Calu3 (cell line): ENCODE measurements around the gene NEO1. TPM values are rescaled to one million over a fixed set of nuclear protein-coding genes. Genes with fewer than 3 reads are reported as not detected.

Experiments used
- BruUV-seq: library from RNA; stranded (reverse); fragments of 400-500 nt; replicated peaks from 2 replicates; lab custom pipeline; 2021; lab: Mats Ljungman, UMichigan
- CTCF ChIA-PET: fragments of 300-600 bp; sonication (Branson Sonifier 250); formaldehyde crosslinking; loops from one replicate; lab custom pipeline; 2022; ENCODE audit warnings: antibody characterized with exemption; lab: Charles Lee
- DNase-seq: peaks from one replicate; pipeline ENCODE4 v3.0.0; 2022
- H3K27ac Mint-ChIP-seq: one replicate; pipeline ENCODE4 v1.8.0; 2022; ENCODE audit warnings: mixed read lengths; ENCODE audit not compliant: unreplicated experiment
- H3K27me3 Mint-ChIP-seq: one replicate; pipeline ENCODE4 v1.8.0; 2022; ENCODE audit warnings: mixed read lengths; ENCODE audit not compliant: unreplicated experiment
- H3K36me3 Mint-ChIP-seq: one replicate; pipeline ENCODE4 v1.8.0; 2022; ENCODE audit warnings: mild to moderate bottlenecking, moderate library complexity, mixed read lengths; ENCODE audit not compliant: insufficient read depth, unreplicated experiment
- H3K4me1 Mint-ChIP-seq: one replicate; pipeline ENCODE4 v1.8.0; 2022; ENCODE audit warnings: mild to moderate bottlenecking, low read depth, mixed read lengths; ENCODE audit not compliant: unreplicated experiment
- H3K4me3 Mint-ChIP-seq: one replicate; pipeline ENCODE4 v1.8.0; 2022; ENCODE audit warnings: mild to moderate bottlenecking, low read depth, moderate library complexity, mixed read lengths; ENCODE audit not compliant: unreplicated experiment
- H3K9me3 Mint-ChIP-seq: one replicate; pipeline ENCODE4 v1.8.0; 2022; ENCODE audit warnings: low read depth, mixed read lengths; ENCODE audit not compliant: unreplicated experiment
- intact Hi-C: fragments of 100-400 bp; cut with micrococcal nuclease; formaldehyde crosslinking; loops from one replicate; pipeline ENCODE4 v1.10.0; 2022; ENCODE audit not compliant: unreplicated experiment
- total RNA-seq: library from RNA; stranded (reverse); gene quantifications from 2 replicates; pipeline ENCODE4 v1.2.3, GENCODE V29; 2022
- TF ChIP-seq, protein P1 (sequence below): fragments of 200-600 bp; IDR thresholded peaks from one replicate; pipeline ENCODE4 v1.8.0; 2022; ENCODE audit warnings: antibody characterized with exemption; ENCODE audit not compliant: unreplicated experiment

The NEO1 gene
- total RNA-seq, 1 experiment from 2014 or later = 20.4 TPM

DNA sequence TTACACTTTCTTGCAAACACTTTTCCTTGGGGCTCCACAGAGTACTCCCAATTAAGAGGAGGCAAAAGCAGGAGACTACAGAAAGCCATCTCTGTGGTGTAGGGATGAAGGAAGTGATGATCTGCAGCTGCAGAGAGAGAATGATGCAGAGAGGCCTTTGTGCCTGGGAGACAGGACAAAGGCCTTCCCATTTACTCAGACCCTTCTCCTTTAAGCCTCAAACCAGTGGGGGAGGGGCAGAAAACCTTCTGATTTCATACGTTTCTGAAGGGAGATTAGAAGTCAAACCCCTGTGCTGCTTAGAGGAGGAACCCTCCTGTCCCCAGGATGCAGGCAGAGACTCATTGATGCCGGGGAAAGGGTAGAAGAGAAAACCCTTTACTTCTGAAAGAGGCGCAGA lies 130.8 kb downstream of the NEO1 start:
- CTCF ChIA-PET = no interaction called here
- H3K4me3 Mint-ChIP-seq = no peak overlapping the region
- BruUV-seq = no TSS peak
- H3K9me3 Mint-ChIP-seq = peaks cover 9% of the 10 kb centered on the region
- H3K4me1 Mint-ChIP-seq = no peaks in the 10 kb centered on the region
- intact Hi-C loops = no loop called here
- DNase-seq = no peak
- no peaks in the 10 kb centered on the region for H3K36me3 Mint-ChIP-seq
- H3K27me3 Mint-ChIP-seq = no peaks in the 10 kb centered on the region
- H3K27ac Mint-ChIP-seq = no peak overlapping the region
- TF ChIP-seq, protein P1, sequence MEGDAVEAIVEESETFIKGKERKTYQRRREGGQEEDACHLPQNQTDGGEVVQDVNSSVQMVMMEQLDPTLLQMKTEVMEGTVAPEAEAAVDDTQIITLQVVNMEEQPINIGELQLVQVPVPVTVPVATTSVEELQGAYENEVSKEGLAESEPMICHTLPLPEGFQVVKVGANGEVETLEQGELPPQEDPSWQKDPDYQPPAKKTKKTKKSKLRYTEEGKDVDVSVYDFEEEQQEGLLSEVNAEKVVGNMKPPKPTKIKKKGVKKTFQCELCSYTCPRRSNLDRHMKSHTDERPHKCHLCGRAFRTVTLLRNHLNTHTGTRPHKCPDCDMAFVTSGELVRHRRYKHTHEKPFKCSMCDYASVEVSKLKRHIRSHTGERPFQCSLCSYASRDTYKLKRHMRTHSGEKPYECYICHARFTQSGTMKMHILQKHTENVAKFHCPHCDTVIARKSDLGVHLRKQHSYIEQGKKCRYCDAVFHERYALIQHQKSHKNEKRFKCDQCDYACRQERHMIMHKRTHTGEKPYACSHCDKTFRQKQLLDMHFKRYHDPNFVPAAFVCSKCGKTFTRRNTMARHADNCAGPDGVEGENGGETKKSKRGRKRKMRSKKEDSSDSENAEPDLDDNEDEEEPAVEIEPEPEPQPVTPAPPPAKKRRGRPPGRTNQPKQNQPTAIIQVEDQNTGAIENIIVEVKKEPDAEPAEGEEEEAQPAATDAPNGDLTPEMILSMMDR = no peak

- CTCF ChIA-PET = no interaction called here
Measured at GRCh38 chr15:73190189-73190601, 137.9 kb downstream of the NEO1 start.

DNA sequence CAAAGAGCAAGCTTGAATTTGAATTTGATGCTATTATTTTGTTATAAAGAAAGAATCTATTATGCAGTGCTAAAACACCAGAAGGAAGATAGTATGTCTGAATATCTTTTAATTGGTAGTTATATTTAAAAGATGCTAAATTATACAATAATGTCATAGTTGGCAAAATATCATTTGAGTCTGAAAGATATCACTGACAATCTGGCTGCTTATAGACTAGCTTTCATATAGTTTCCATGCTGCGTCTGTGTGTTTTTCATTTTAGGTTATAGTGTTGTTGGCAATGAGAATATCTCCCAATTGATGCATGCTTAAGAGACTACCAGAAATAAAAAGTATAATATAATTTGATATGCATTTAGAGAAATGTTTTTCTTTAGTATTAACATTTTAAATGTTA lies 142.9 kb downstream of the NEO1 start:
- Mint-ChIP-seq H3K27me3 (no peaks in the 10 kb centered on the region), H3K4me1 (no peaks in the 10 kb centered on the region), H3K4me3 (no peak overlapping the region), H3K27ac (no peak overlapping the region), H3K9me3 (no peaks in the 10 kb centered on the region), H3K36me3 (no peaks in the 10 kb centered on the region)
- no peak for DNase-seq
- intact Hi-C loops = no loop called here
- TF ChIP-seq, protein P1 = no peak
- no TSS peak for BruUV-seq
- CTCF ChIA-PET = no interaction called here

More at GRCh38 chr15:73190189-73190601, 137.9 kb downstream of the NEO1 start:
- Mint-ChIP-seq H3K4me3 (no peak overlapping the region), H3K27ac (no peak overlapping the region), H3K9me3 (no peaks in the 10 kb centered on the region), H3K4me1 (no peaks in the 10 kb centered on the region), H3K36me3 (no peaks in the 10 kb centered on the region), H3K27me3 (no peaks in the 10 kb centered on the region)
- no peak for DNase-seq
- TF ChIP-seq, protein P1 = no peak
- intact Hi-C loops = no loop called here
- BruUV-seq = no TSS peak

DNA sequence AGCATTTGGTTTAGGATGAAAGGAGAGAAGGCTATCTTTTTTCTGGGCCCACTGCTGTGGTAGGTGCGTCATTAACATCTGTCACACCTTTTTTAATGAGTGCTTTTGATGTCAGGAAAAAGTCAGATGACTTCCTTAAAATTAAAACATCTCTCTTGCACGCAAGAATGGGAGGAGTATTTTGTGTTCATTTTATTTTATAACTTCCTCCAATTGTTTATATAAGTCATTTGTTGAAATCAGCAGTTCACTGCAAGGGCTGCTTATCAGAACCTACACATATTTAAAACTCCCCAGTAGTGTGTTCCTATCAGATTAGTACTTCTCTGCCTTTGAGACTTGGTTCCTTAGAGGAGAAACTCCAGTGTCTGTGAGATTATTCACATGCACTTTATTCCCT lies 143.8 kb downstream of the NEO1 start:
- DNase-seq = no peak
- CTCF ChIA-PET = no interaction called here
- H3K27me3 Mint-ChIP-seq = no peaks in the 10 kb centered on the region
- TF ChIP-seq, protein P1 = no peak
- no peaks in the 10 kb centered on the region for H3K9me3 Mint-ChIP-seq
- intact Hi-C loops = no loop called here
- BruUV-seq = no TSS peak
- H3K36me3 Mint-ChIP-seq = no peaks in the 10 kb centered on the region
- no peak overlapping the region for H3K4me3 Mint-ChIP-seq
- no peaks in the 10 kb centered on the region for H3K4me1 Mint-ChIP-seq
- no peak overlapping the region for H3K27ac Mint-ChIP-seq
